GM23338 (cell line): Measurements from ENCODE around the gene LRCH3.

Experiments
- CREB1 ChIP-seq: fragments of 250-450 bp; sonication (Bioruptor Pico); IDR thresholded peaks from 2 replicates; pipeline ENCODE4 v1.5.0; 2020; ENCODE audit warnings: low read depth, mild to moderate bottlenecking, moderate library complexity
- CTCF ChIP-seq, 2 experiments: fragments of 200-600 bp in 1 of 2; sonication (generic) in 1 of 2; conservative IDR thresholded peaks; 2 replicates each; pipeline versions ENCODE4 v1.5.1 to v1.6.1; 2016 to 2017; ENCODE audit warnings: antibody characterized with exemption in 2 of 2, low read depth in 2 of 2, mild to moderate bottlenecking in 2 of 2, moderate library complexity in 1 of 2
- EZH2 ChIP-seq: fragments of 200-600 bp; sonication (generic); IDR thresholded peaks from one replicate; pipeline ENCODE4 v1.8.0; 2017; ENCODE audit warnings: antibody characterized with exemption, mild to moderate bottlenecking, low read depth; ENCODE audit not compliant: unreplicated experiment
- EZH2phosphoT487 ChIP-seq: fragments of 200-600 bp; sonication (generic); IDR thresholded peaks from one replicate; pipeline ENCODE4 v1.8.1; 2018; ENCODE audit warnings: antibody characterized with exemption; ENCODE audit not compliant: unreplicated experiment
- JUNB ChIP-seq: IDR thresholded peaks from one replicate; pipeline ENCODE4 v1.6.1; 2016; ENCODE audit warnings: antibody characterized with exemption; ENCODE audit not compliant: unreplicated experiment
- NANOG ChIP-seq: IDR thresholded peaks from 2 replicates; pipeline ENCODE4 v1.6.1; 2016; ENCODE audit warnings: antibody characterized with exemption, borderline replicate concordance
- POLR2AphosphoS5 ChIP-seq: IDR thresholded peaks from 2 replicates; pipeline ENCODE4 v1.6.1; 2016; ENCODE audit warnings: antibody characterized with exemption, low read depth
- STAT1 ChIP-seq: IDR thresholded peaks from one replicate; pipeline ENCODE4 v1.6.1; 2016; ENCODE audit warnings: antibody characterized with exemption; ENCODE audit not compliant: unreplicated experiment
- ZNF114 ChIP-seq: fragments of 250-450 bp; sonication (Bioruptor Pico); IDR thresholded peaks from 2 replicates; pipeline ENCODE4 v1.5.0; 2020; ENCODE audit warnings: mild to moderate bottlenecking, moderate library complexity
- ZNF331 ChIP-seq: fragments of 250-450 bp; sonication (Bioruptor Pico); IDR thresholded peaks from 2 replicates; pipeline ENCODE4 v1.5.0; 2020; ENCODE audit warnings: low read depth, mild to moderate bottlenecking, moderate library complexity
- ZNF462 ChIP-seq: fragments of 250-450 bp; sonication (Bioruptor Pico); IDR thresholded peaks from 2 replicates; pipeline ENCODE4 v1.5.0; 2020; ENCODE audit warnings: mild to moderate bottlenecking, moderate library complexity
- TF ChIP-seq, protein P1 (sequence below): IDR thresholded peaks from one replicate; pipeline ENCODE4 v1.6.1; 2018; ENCODE audit warnings: antibody characterized with exemption; ENCODE audit not compliant: unreplicated experiment
- TF ChIP-seq, protein P2 (sequence below): IDR thresholded peaks from 2 replicates; pipeline ENCODE4 v1.6.1; 2016; ENCODE audit warnings: antibody characterized with exemption

- TF ChIP-seq CTCF (conservative IDR thresholded peaks at IDR 0.05; ENCODE audit: low read depth in 2 of 2), result no peak
- TF ChIP-seq EZH2, result no peak
- TF ChIP-seq POLR2AphosphoS5, result no peak
- no peak for TF ChIP-seq CREB1 (CRISPR knock-in tag)
- TF ChIP-seq, protein P1, sequence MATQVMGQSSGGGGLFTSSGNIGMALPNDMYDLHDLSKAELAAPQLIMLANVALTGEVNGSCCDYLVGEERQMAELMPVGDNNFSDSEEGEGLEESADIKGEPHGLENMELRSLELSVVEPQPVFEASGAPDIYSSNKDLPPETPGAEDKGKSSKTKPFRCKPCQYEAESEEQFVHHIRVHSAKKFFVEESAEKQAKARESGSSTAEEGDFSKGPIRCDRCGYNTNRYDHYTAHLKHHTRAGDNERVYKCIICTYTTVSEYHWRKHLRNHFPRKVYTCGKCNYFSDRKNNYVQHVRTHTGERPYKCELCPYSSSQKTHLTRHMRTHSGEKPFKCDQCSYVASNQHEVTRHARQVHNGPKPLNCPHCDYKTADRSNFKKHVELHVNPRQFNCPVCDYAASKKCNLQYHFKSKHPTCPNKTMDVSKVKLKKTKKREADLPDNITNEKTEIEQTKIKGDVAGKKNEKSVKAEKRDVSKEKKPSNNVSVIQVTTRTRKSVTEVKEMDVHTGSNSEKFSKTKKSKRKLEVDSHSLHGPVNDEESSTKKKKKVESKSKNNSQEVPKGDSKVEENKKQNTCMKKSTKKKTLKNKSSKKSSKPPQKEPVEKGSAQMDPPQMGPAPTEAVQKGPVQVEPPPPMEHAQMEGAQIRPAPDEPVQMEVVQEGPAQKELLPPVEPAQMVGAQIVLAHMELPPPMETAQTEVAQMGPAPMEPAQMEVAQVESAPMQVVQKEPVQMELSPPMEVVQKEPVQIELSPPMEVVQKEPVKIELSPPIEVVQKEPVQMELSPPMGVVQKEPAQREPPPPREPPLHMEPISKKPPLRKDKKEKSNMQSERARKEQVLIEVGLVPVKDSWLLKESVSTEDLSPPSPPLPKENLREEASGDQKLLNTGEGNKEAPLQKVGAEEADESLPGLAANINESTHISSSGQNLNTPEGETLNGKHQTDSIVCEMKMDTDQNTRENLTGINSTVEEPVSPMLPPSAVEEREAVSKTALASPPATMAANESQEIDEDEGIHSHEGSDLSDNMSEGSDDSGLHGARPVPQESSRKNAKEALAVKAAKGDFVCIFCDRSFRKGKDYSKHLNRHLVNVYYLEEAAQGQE, result no peak
- no peak for TF ChIP-seq EZH2phosphoT487
- TF ChIP-seq, protein P2, sequence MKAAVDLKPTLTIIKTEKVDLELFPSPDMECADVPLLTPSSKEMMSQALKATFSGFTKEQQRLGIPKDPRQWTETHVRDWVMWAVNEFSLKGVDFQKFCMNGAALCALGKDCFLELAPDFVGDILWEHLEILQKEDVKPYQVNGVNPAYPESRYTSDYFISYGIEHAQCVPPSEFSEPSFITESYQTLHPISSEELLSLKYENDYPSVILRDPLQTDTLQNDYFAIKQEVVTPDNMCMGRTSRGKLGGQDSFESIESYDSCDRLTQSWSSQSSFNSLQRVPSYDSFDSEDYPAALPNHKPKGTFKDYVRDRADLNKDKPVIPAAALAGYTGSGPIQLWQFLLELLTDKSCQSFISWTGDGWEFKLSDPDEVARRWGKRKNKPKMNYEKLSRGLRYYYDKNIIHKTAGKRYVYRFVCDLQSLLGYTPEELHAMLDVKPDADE, result no peak
- TF ChIP-seq ZNF331 (CRISPR knock-in tag), result no peak
- no peak for TF ChIP-seq JUNB
- no peak for TF ChIP-seq NANOG
- no peak for TF ChIP-seq ZNF114
- no peak for TF ChIP-seq ZNF462 (CRISPR knock-in tag)
- no peak for TF ChIP-seq STAT1
Measured at GRCh38 chr3:197811343-197811742, 20.3 kb downstream of the LRCH3 start.
